HepG2 (cell line): ENCODE measurements around the gene P2RX7. TPM values are rescaled to one million over a fixed set of nuclear protein-coding genes. Genes with fewer than 3 reads are reported as not detected.

Source experiments
- ATAC-seq: fragments of 200-7000 bp; cut with Tn5 transposase; 3 replicates; pipeline ENCODE4 v1.9.1; 2020; ENCODE audit warnings: mild to moderate bottlenecking, moderate library complexity
- BruUV-seq: library from RNA; stranded (reverse); fragments of 400-500 nt; replicated peaks from 2 replicates; lab custom pipeline; 2021; lab: Mats Ljungman, UMichigan
- CTCF ChIA-PET: fragments of 300-600 bp; formaldehyde crosslinking; extraction: SDS; loops from one replicate; lab custom pipeline; 2021; ENCODE audit warnings: low total read pairs, inconsistent platforms, low intra/inter-chr PET ratio; lab: Yijun Ruan, JAX
- POLR2A ChIA-PET: fragments of 350-600 bp; sonication (Branson Sonifier 250); formaldehyde crosslinking; loops from one replicate; lab custom pipeline; 2020; ENCODE audit warnings: antibody characterized with exemption, inconsistent platforms; lab: Yijun Ruan, JAX
- DNase-seq: peaks from one replicate; pipeline ENCODE4 v3.0.0-alpha.2; 2015; ENCODE audit warnings: low spot score
- FAIRE-seq: peaks from 3 replicates; lab custom pipeline; 2011; peaks lifted over from hg19 to GRCh38; lab: Jason Lieb, UNC
- H2AFZ ChIP-seq: one replicate; pipeline ENCODE4 v1.6.1; 2011; ENCODE audit warnings: low read length, inconsistent platforms
- H3K27ac ChIP-seq: fragments of 300-600 bp; 3 replicates; pipeline ENCODE4 v1.8.0; 2011; ENCODE audit warnings: mixed run types, mild to moderate bottlenecking, mixed read lengths, low read length, inconsistent platforms; ENCODE audit not compliant: insufficient read depth; ENCODE audit errors: extremely low read length
- H3K27me3 ChIP-seq, 2 experiments: fragments of 200-600 bp in 1 of 2; 2 replicates in 1 of 2; 3 replicates in 1 of 2; pipeline versions ENCODE4 v1.6.0 to v1.8.0; 2011; ENCODE audit warnings: low read length in 2 of 2, mild to moderate bottlenecking in 2 of 2, moderate library complexity in 2 of 2, inconsistent platforms in 1 of 2; ENCODE audit not compliant: insufficient read depth in 2 of 2, control insufficient read depth in 1 of 2
- H3K36me3 ChIP-seq, 2 experiments: fragments of 200-600 bp in 1 of 2; replicated peaks in 1 of 2; 2 replicates in 1 of 2; 3 replicates in 1 of 2; pipeline versions ENCODE4 v1.5.1 to v1.8.0; 2011; ENCODE audit warnings: low read length in 2 of 2, inconsistent platforms in 1 of 2; ENCODE audit not compliant: insufficient read depth in 2 of 2, control insufficient read depth in 1 of 2
- H3K4me1 ChIP-seq: 2 replicates; pipeline ENCODE4 v1.5.1; 2012; ENCODE audit warnings: low read length, inconsistent platforms; ENCODE audit not compliant: insufficient read depth
- H3K4me2 ChIP-seq: 2 replicates; pipeline ENCODE4 v1.6.0; 2011; ENCODE audit warnings: low read depth, low read length, inconsistent platforms
- H3K4me3 ChIP-seq, 3 experiments: fragments of 200-600 bp in 1 of 3; sonication (generic), shearing (Covaris generic) in 1 of 3; replicated peaks in 1 of 3; 2 replicates each; pipeline ENCODE4 v1.5.1; 2011 to 2016; ENCODE audit warnings: low read length in 3 of 3, inconsistent platforms in 2 of 3, low read depth in 2 of 3, mild to moderate bottlenecking in 2 of 3, control low read depth in 1 of 3, mixed read lengths in 1 of 3; ENCODE audit not compliant: insufficient read depth in 1 of 3
- H3K79me2 ChIP-seq: one replicate; pipeline ENCODE4 v1.6.1; 2011; ENCODE audit warnings: low read length, inconsistent platforms; ENCODE audit not compliant: insufficient read depth
- H3K9ac ChIP-seq: 2 replicates; pipeline ENCODE4 v1.6.0; 2011; ENCODE audit warnings: mild to moderate bottlenecking, low read depth, low read length, inconsistent platforms; ENCODE audit not compliant: insufficient read depth
- H3K9me3 ChIP-seq: 2 replicates; pipeline ENCODE4 v1.5.1; 2012; ENCODE audit warnings: mild to moderate bottlenecking, low read length
- H4K20me1 ChIP-seq: 2 replicates; pipeline ENCODE4 v1.6.0; 2011; ENCODE audit warnings: inconsistent platforms, mild to moderate bottlenecking, low read length, moderate library complexity; ENCODE audit not compliant: insufficient read depth
- CEBPB ChIP-seq: IDR thresholded peaks from 2 replicates; pipeline ENCODE4 v1.6.1; 2011; ENCODE audit warnings: low read depth, low read length, improper control_type of control experiment, borderline replicate concordance
- CEBPG ChIP-seq: IDR thresholded peaks from 2 replicates; pipeline ENCODE4 v1.6.1; 2016
- FOXK2 ChIP-seq: fragments of 450-650 bp; IDR thresholded peaks from 2 replicates; pipeline ENCODE4 v1.6.1; 2016
- GATAD1 ChIP-seq: IDR thresholded peaks from 2 replicates; pipeline ENCODE4 v1.6.1; 2016; ENCODE audit warnings: missing genetic modification reagents, missing compliant biosample characterization
- KLF12 ChIP-seq: sonication (generic); formaldehyde crosslinking; IDR thresholded peaks from 2 replicates; pipeline ENCODE4 v1.4.0; 2020; ENCODE audit warnings: missing genetic modification reagents, borderline replicate concordance
- RERE ChIP-seq: IDR thresholded peaks from 2 replicates; pipeline ENCODE4 v1.6.1; 2016; ENCODE audit warnings: low read depth, missing genetic modification reagents, missing compliant biosample characterization
- ZNF83 ChIP-seq: sonication (generic); formaldehyde crosslinking; IDR thresholded peaks from 2 replicates; pipeline ENCODE4 v1.4.0; 2020; ENCODE audit warnings: missing genetic modification reagents, mild to moderate bottlenecking, borderline replicate concordance
- WGBS: methylation state at CpG from one replicate; pipeline ENCODE4 v1.1.6; 2017; ENCODE audit warnings: low lambda C conversion rate; 5-methylcytosine and 5-hydroxymethylcytosine counted together
- in situ Hi-C: cut with HindIII; loops from 2 replicates; pipeline ENCODE4 v1.10.0; 2017; ENCODE audit warnings: low pct_unique_long_range_greater_than_20kb; ENCODE audit not compliant: extremely low pct_ligation_motif_present
- intact Hi-C: fragments of 100-400 bp; cut with micrococcal nuclease; formaldehyde crosslinking; loops from one replicate; pipeline ENCODE4 v1.10.0; 2022; ENCODE audit not compliant: unreplicated experiment
- polyA plus RNA-seq, 8 experiments: library from polyadenylated mRNA; depleted of rRNA in 3 of 8; stranded (reverse) in 7 of 8; unstranded in 1 of 8; fragments of >200 nt; fragmentation: Illumina TruSeq in 4 of 8; extraction: Trizol in 4 of 8; gene quantifications; 2 replicates each; pipeline versions ENCODE4 v1.2.1 to v1.2.3, GENCODE V29; 2011 to 2016; ENCODE audit warnings: low read depth in 4 of 8, missing spikeins in 1 of 8, mixed read lengths in 1 of 8; ENCODE audit not compliant: insufficient read depth in 1 of 8
- total RNA-seq, 5 experiments: library from RNA; depleted of rRNA; stranded (reverse); fragments of >200 nt; fragmentation: Illumina TruSeq; extraction: Trizol; gene quantifications; 2 replicates each; pipeline ENCODE4 v1.2.3, GENCODE V29; 2016; ENCODE audit warnings: low read depth in 1 of 5

The P2RX7 gene
- total and polyA plus RNA-seq, 2 of the 13 experiments (the other 11 are each of a cell fraction or from before 2014, with no cell fraction given), result 0.13 to 0.73 TPM

DNA sequence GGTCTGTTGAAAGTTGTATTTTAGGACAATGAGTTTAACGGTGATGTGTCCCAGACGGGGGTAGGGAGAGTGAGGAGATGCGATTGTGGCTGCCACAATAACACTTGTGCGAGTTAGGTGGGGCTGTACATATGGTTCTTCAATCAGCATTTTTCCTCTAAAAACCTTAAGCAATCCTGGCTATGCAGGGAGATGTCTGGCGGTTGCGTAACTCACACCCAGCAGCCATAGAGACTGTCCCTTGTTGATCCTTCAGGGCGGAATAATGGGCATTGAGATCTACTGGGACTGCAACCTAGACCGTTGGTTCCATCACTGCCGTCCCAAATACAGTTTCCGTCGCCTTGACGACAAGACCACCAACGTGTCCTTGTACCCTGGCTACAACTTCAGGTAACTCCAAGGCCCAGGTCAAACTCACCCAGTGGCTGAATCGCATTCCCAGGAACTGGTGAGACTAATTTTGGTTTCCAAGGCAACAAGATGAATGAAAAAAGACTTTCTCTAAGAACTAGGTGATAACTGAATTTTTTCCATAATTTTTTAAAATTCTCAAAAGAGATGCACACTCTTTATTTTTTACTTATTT, 34.6 kb downstream of the P2RX7 start:
- no TSS peak for BruUV-seq
- TF ChIP-seq GATAD1 (no peak), ZNF83 (CRISPR knock-in tag) (no peak), CEBPG (CRISPR knock-in tag) (peak; percentile 67), CEBPB (peak; percentile 92), KLF12 (no peak), FOXK2 (no peak), RERE (CRISPR knock-in tag) (no peak)
- no peak for DNase-seq
- Histone ChIP-seq H3K27ac (no peak overlapping the region), H3K36me3 (no peaks in the 10 kb centered on the region), H3K4me1 (no peaks in the 10 kb centered on the region), H3K4me3 (no peak overlapping the region), H3K9me3 (no peaks in the 10 kb centered on the region), H2AFZ (no peak overlapping the region), H3K27me3 (no peaks in the 10 kb centered on the region; a peak in 1 of 5 replicates), H3K4me2 (no peak overlapping the region), H4K20me1 (no peaks in the 10 kb centered on the region), H3K79me2 (no peaks in the 10 kb centered on the region), H3K9ac (no peak overlapping the region)
- in situ Hi-C loops, result no loop called here
- no peak for ATAC-seq
- 64% methylated on average over 14 of the region's 14 CpGs for WGBS
- ChIA-PET CTCF (no interaction called here), POLR2A (no interaction called here)
- intact Hi-C loops, result no loop called here
- no peak for FAIRE-seq
